ENCODE results near the gene ADAMTSL1.

The ADAMTSL1 gene

DNA sequence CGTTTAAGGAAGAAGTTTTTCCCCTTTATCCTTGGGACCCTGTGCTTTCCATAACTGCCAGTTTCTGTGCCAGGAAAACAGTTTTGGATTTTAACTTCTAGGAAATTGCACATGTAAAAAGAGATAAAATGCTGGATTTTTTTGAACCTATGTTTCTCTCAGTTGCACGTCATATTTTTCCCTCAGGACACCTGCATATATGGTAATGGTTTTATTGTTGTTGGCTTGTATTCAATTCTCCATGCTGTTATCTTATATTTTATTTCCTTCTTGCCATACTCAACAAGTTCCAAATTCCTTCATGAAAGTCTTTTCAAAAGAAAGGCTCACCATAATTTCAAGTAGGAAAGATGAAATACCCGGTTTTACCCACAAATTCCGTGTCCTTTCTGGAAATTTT lies 7.9 kb upstream of the ADAMTSL1 start:
- Histone ChIP-seq H3K4me3 (ENCODE audit: low read depth in 1 of 2, low read length in 2 of 2) (no peak overlapping the region), H3K36me3 (ENCODE audit: control insufficient read depth in 1 of 2, insufficient read depth in 2 of 2, low read length in 2 of 2) (no peaks in the 10 kb centered on the region), H3K27me3 (ENCODE audit: low read depth, low read length) (no peaks in the 10 kb centered on the region), H3K4me1 (ENCODE audit: control insufficient read depth in 1 of 2, insufficient read depth in 2 of 2, low read length in 2 of 2) (no peaks in the 10 kb centered on the region), H3K9me3 (ENCODE audit: control insufficient read depth in 1 of 2, low read length in 2 of 2) (peaks cover 0 to 10% of the 10 kb centered on the region in 2 donors), H3K27ac (ENCODE audit: low read length) (no peak overlapping the region)

DNA sequence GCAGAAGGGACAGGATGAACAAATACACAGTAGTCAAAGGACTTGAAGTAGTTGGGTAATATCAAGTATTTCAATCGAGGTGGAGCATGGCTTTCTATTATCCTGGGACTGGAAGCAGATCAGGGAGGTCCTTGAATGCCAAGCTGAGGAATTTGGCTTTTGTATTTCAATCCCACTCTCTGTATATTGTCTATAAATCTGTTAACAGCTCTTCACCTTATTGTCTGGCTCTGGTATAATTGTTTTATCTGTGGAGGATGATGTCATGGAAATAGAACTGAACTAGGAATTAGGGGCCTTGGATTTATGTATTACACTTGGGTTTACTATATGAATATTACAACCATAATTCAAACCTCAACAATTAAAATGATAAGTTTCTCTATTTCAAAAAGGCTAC lies 6.3 kb upstream of the ADAMTSL1 start:
- Histone ChIP-seq H3K27me3 (ENCODE audit: low read depth, low read length) (no peaks in the 10 kb centered on the region), H3K27ac (ENCODE audit: low read length) (no peak overlapping the region), H3K9me3 (ENCODE audit: control insufficient read depth in 1 of 2, low read length in 2 of 2) (peaks cover 0 to 10% of the 10 kb centered on the region in 2 donors), H3K4me3 (ENCODE audit: low read depth in 1 of 2, low read length in 2 of 2) (no peak overlapping the region), H3K4me1 (ENCODE audit: control insufficient read depth in 1 of 2, insufficient read depth in 2 of 2, low read length in 2 of 2) (peaks cover 0 to 4% of the 10 kb centered on the region in 2 donors), H3K36me3 (ENCODE audit: control insufficient read depth in 1 of 2, insufficient read depth in 2 of 2, low read length in 2 of 2) (no peaks in the 10 kb centered on the region)

DNA sequence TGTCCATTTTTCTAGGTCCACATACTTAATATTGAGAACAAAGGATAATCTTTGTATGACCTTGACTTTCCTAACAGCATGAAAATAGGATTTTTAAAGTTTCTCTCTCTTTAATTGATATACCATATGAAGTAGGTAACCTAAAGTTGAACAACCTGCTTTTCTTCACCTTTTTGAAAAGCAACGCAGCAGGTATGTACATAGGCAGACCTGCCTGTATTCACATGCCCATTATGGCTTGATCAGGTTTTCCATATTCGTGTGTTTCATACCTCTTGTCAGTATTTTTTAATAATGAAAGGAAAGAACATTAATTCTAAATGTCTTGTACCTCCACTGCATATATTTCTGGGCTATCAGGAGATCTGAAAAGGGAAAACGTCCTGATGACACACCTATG lies 1.5 kb upstream of the ADAMTSL1 start:
- H3K27me3 ChIP-seq (ENCODE audit: low read depth, low read length) = no peaks in the 10 kb centered on the region
- no peaks in the 10 kb centered on the region for H3K36me3 ChIP-seq (ENCODE audit: control insufficient read depth in 1 of 2, insufficient read depth in 2 of 2, low read length in 2 of 2)
- peaks cover 0 to 4% of the 10 kb centered on the region in 2 donors for H3K4me1 ChIP-seq (ENCODE audit: control insufficient read depth in 1 of 2, insufficient read depth in 2 of 2, low read length in 2 of 2)
- H3K4me3 ChIP-seq (ENCODE audit: low read depth in 1 of 2, low read length in 2 of 2) = no peak overlapping the region
- H3K27ac ChIP-seq (ENCODE audit: low read length) = peak overlapping the region; percentile 15
- peaks cover 0 to 10% of the 10 kb centered on the region in 2 donors for H3K9me3 ChIP-seq (ENCODE audit: control insufficient read depth in 1 of 2, low read length in 2 of 2)

DNA sequence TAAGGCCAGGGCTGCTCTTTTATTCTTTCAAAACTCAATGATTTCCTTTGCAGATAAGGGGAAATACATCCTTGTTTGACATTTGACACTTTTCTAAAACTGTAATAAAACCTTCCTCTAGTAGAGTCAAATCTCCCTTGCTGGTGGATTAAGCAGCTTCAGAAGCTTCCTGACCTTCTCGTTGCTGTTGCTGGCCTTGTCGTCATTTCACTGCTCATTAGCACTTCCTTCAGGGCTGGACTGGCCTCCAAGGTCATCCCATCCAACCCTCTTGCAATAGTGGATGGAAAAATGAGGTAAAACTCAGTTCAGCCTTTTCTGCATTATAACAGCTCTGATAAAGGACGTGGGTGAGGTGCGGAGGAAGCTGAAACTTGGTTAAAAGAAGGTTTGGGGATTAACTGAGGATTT lies 1.1 kb upstream of the ADAMTSL1 start:
- peaks cover 0 to 10% of the 10 kb centered on the region in 2 donors for H3K9me3 ChIP-seq (ENCODE audit: control insufficient read depth in 1 of 2, low read length in 2 of 2)
- H3K4me3 ChIP-seq (ENCODE audit: low read depth in 1 of 2, low read length in 2 of 2) = peak overlapping the region in 1 of 2 donors; percentile 8
- H3K4me1 ChIP-seq (ENCODE audit: control insufficient read depth in 1 of 2, insufficient read depth in 2 of 2, low read length in 2 of 2) = peaks cover 0 to 4% of the 10 kb centered on the region in 2 donors
- H3K27me3 ChIP-seq (ENCODE audit: low read depth, low read length) = no peaks in the 10 kb centered on the region
- no peaks in the 10 kb centered on the region for H3K36me3 ChIP-seq (ENCODE audit: control insufficient read depth in 1 of 2, insufficient read depth in 2 of 2, low read length in 2 of 2)
- H3K27ac ChIP-seq (ENCODE audit: low read length) = peak overlapping the region; percentile 15

DNA sequence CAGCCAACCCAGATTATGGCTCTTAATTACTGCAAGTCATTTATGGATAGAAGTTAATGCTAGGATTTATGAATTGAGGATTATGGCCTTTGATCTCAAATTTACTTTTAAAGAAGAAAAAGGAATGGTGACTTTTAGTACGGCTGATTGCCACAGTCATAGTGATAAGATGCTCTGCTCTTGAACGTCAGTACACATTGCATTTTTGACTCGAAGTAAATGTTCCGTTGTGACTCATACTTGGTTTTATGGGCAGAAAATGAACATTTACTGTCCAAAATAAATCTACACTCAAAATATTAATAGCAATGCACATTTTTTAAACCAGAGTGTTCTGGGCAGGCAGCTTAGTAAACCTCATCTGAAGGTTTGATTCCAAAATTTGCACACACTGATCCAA lies 830 bp downstream of the ADAMTSL1 start:
- H3K27ac ChIP-seq (ENCODE audit: low read length) = no peak overlapping the region
- no peaks in the 10 kb centered on the region for H3K36me3 ChIP-seq (ENCODE audit: control insufficient read depth in 1 of 2, insufficient read depth in 2 of 2, low read length in 2 of 2)
- H3K9me3 ChIP-seq (ENCODE audit: control insufficient read depth in 1 of 2, low read length in 2 of 2) = peaks cover 0 to 3% of the 10 kb centered on the region in 2 donors
- peaks cover 0 to 4% of the 10 kb centered on the region in 2 donors for H3K4me1 ChIP-seq (ENCODE audit: control insufficient read depth in 1 of 2, insufficient read depth in 2 of 2, low read length in 2 of 2)
- H3K4me3 ChIP-seq (ENCODE audit: low read depth in 1 of 2, low read length in 2 of 2) = peak overlapping the region; percentile 41 to 51
- H3K27me3 ChIP-seq (ENCODE audit: low read depth, low read length) = no peaks in the 10 kb centered on the region

DNA sequence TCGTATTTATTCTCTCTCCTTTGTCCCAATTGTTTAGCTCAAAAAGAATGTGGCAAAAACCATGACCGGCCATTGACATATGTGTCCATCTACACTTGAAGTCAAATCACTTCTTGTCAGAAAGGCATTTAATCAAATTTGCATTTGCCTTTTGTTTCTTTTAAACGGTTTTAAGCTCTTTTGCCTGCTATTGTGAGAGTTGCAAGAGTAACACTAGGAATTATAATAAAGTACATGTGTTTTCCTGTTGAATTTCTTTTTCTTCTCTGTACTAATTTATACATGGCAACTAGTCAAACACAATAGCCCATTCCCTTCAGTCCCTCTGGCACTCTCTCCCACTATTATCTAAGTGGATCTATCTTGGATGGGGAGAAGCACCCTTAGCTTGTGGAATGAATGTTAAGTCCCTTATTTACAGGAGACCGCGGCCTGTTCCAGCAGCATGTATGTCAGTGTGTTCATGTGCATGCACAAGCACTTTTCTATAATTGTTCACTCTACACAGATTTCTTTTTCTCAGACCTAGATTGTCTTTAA lies 3.2 kb downstream of the ADAMTSL1 start:
- H3K4me3 ChIP-seq (ENCODE audit: low read depth in 1 of 2, low read length in 2 of 2) = no peak overlapping the region
- H3K36me3 ChIP-seq (ENCODE audit: control insufficient read depth in 1 of 2, insufficient read depth in 2 of 2, low read length in 2 of 2) = no peaks in the 10 kb centered on the region
- no peaks in the 10 kb centered on the region for H3K9me3 ChIP-seq (ENCODE audit: control insufficient read depth in 1 of 2, low read length in 2 of 2)
- H3K27ac ChIP-seq (ENCODE audit: low read length) = no peak overlapping the region
- no peaks in the 10 kb centered on the region for H3K27me3 ChIP-seq (ENCODE audit: low read depth, low read length)
- H3K4me1 ChIP-seq (ENCODE audit: control insufficient read depth in 1 of 2, insufficient read depth in 2 of 2, low read length in 2 of 2) = peaks cover 0 to 4% of the 10 kb centered on the region in 2 donors

DNA sequence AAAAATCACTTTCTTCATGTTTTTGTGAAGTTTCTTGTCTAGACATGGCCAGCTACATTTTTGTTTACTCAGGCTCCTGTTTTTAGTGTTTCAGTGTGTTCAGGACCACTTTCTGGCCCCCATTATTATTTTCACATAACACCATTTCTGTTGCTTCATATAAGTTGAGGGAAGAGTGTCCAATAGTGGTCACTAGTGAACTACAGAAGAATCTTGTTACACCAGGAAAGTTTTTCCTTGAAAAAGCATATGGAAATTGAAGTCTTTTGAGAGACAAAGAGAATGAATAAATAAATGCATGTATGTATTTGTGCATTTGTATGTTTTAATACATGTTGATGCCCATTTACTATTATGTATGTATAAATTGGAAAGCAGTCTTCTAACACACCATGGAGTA lies 3.8 kb downstream of the ADAMTSL1 start:
- no peaks in the 10 kb centered on the region for H3K4me1 ChIP-seq (ENCODE audit: control insufficient read depth in 1 of 2, insufficient read depth in 2 of 2, low read length in 2 of 2)
- no peaks in the 10 kb centered on the region for H3K27me3 ChIP-seq (ENCODE audit: low read depth, low read length)
- no peak overlapping the region for H3K4me3 ChIP-seq (ENCODE audit: low read depth in 1 of 2, low read length in 2 of 2)
- H3K36me3 ChIP-seq (ENCODE audit: control insufficient read depth in 1 of 2, insufficient read depth in 2 of 2, low read length in 2 of 2) = no peaks in the 10 kb centered on the region
- H3K27ac ChIP-seq (ENCODE audit: low read length) = no peak overlapping the region
- no peaks in the 10 kb centered on the region for H3K9me3 ChIP-seq (ENCODE audit: control insufficient read depth in 1 of 2, low read length in 2 of 2)

DNA sequence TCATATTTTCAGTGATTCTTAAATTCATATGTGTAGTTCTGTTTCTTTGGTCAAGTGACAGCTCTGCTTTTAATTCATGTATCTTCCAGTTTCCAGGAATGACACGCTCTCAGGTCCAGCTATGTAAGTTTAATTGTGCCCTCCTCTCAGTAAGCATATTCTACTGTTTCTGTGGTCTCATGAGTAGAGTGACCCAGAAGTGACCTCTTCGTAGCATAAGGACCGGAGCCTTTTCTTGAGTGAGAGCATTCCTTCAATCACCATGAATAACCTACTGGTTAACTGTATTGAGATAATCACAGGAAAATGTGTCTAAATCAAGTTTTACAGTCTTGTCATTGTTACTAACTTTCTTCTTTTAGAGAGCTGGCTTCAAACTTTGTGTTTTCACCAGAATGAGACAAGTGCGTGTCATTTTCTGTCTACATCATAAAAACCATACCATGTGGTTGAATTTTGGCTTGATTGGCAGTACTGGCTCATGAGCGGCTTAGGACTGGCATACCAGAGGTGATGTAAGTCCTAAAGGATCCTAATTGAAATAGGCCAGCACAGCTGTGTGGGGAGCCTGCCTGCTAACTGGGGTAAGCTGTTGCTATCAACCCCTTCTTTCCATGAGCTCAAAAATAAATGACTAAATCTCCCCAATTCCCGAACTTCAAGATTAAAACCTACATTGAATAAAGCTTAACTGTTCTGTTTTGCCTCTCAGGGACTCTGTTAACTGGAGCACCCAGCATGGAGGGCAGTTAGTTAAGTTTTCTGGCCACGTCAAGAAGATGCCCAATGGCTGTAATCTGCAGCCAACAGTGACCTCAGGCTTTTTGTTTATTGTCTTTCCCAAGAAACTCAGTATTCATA lies 4.8 kb downstream of the ADAMTSL1 start:
- Histone ChIP-seq H3K4me3 (ENCODE audit: low read depth in 1 of 2, low read length in 2 of 2) (no peak overlapping the region), H3K36me3 (ENCODE audit: control insufficient read depth in 1 of 2, insufficient read depth in 2 of 2, low read length in 2 of 2) (no peaks in the 10 kb centered on the region), H3K27me3 (ENCODE audit: low read depth, low read length) (no peaks in the 10 kb centered on the region), H3K4me1 (ENCODE audit: control insufficient read depth in 1 of 2, insufficient read depth in 2 of 2, low read length in 2 of 2) (no peaks in the 10 kb centered on the region), H3K27ac (ENCODE audit: low read length) (peak overlapping the region; percentile 0), H3K9me3 (ENCODE audit: control insufficient read depth in 1 of 2, low read length in 2 of 2) (no peaks in the 10 kb centered on the region)

DNA sequence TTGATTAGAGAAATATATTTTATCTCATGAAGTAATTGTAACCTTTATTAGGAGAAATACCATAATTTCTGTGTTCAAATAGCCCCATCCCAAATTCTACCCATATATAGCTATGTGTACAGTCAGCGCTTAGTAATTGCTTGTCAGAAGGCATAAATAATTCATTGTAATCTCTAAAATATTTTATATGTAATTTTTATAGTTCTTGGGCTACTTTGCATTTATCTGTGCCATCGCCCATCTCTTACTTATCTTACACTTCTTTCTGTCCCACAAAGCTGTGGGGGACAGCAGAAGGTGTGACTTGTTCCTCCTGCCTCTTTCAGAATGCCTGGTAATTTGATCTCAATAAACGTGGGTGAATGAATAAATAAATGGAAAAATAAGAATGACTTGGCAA lies 5.5 kb downstream of the ADAMTSL1 start:
- Histone ChIP-seq H3K4me3 (ENCODE audit: low read depth in 1 of 2, low read length in 2 of 2) (no peak overlapping the region), H3K27me3 (ENCODE audit: low read depth, low read length) (no peaks in the 10 kb centered on the region), H3K36me3 (ENCODE audit: control insufficient read depth in 1 of 2, insufficient read depth in 2 of 2, low read length in 2 of 2) (no peaks in the 10 kb centered on the region), H3K9me3 (ENCODE audit: control insufficient read depth in 1 of 2, low read length in 2 of 2) (no peaks in the 10 kb centered on the region), H3K27ac (ENCODE audit: low read length) (peak overlapping the region; percentile 0), H3K4me1 (ENCODE audit: control insufficient read depth in 1 of 2, insufficient read depth in 2 of 2, low read length in 2 of 2) (no peaks in the 10 kb centered on the region)

DNA sequence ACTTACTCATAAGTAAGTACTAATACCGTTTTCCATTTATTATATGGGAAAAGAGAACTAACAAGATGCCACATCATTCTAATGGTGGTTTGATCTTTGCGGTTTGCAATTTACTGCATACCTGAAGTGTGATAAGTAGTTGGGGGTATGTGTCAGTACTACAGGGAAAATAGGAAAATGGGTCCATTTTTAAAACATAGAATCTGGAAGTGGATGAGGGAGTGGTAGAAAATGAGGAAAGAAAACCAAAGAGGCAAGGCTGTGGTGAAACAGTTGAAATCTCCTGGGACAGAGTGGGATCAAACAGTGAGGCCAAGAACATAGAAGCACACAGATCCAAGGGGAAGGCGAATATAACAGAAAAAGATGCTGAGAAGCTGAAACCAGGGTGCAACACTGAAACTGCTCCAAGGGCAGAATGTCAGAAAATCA lies 6.7 kb downstream of the ADAMTSL1 start:
- Histone ChIP-seq H3K9me3 (ENCODE audit: control insufficient read depth in 1 of 2, low read length in 2 of 2) (no peaks in the 10 kb centered on the region), H3K4me1 (ENCODE audit: control insufficient read depth in 1 of 2, insufficient read depth in 2 of 2, low read length in 2 of 2) (no peaks in the 10 kb centered on the region), H3K36me3 (ENCODE audit: control insufficient read depth in 1 of 2, insufficient read depth in 2 of 2, low read length in 2 of 2) (no peaks in the 10 kb centered on the region), H3K27ac (ENCODE audit: low read length) (no peak overlapping the region), H3K27me3 (ENCODE audit: low read depth, low read length) (no peaks in the 10 kb centered on the region), H3K4me3 (ENCODE audit: low read depth in 1 of 2, low read length in 2 of 2) (no peak overlapping the region)

DNA sequence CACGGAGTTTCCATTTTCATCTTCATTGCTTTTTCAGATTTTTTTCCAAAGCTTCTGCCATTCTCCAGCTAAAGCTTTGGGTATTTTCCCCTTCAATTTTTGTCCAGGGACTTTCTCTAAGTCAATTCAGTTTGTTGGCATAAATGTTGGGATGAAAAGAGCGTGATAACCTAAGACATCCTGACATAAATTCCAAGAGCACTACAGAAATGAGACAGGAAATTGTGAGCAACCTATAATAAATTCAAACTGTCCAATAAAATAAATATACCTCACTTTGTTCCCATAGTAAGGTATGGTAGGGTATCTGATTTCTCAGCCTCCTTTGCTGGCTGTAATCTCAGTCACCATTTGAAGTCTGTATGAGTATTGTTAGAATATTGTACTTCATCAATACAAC lies 8.4 kb downstream of the ADAMTSL1 start:
- no peaks in the 10 kb centered on the region for H3K4me1 ChIP-seq (ENCODE audit: control insufficient read depth in 1 of 2, insufficient read depth in 2 of 2, low read length in 2 of 2)
- H3K9me3 ChIP-seq (ENCODE audit: control insufficient read depth in 1 of 2, low read length in 2 of 2) = no peaks in the 10 kb centered on the region
- no peaks in the 10 kb centered on the region for H3K27me3 ChIP-seq (ENCODE audit: low read depth, low read length)
- H3K27ac ChIP-seq (ENCODE audit: low read length) = no peak overlapping the region
- no peak overlapping the region for H3K4me3 ChIP-seq (ENCODE audit: low read depth in 1 of 2, low read length in 2 of 2)
- H3K36me3 ChIP-seq (ENCODE audit: control insufficient read depth in 1 of 2, insufficient read depth in 2 of 2, low read length in 2 of 2) = no peaks in the 10 kb centered on the region
